Right cardiac atrium (tissue), 5 donors: ENCODE measurements around the gene MED31. TPM values are rescaled to one million over a fixed set of nuclear protein-coding genes. Genes with fewer than 3 reads are reported as not detected.

Experiments used
- ATAC-seq, 2 donors: fragments of 200-7000 bp; cut with Tn5 transposase; one replicate each; pipeline versions ENCODE4 v1.8.0 to v1.9.1; 2020; ENCODE audit warnings: moderate library complexity in 2 of 2, mild to moderate bottlenecking in 1 of 2
- DNase-seq, 3 donors: peaks; one replicate each; pipeline ENCODE4 v3.0.0-alpha.2; 2020
- H3K27ac ChIP-seq: one replicate; pipeline ENCODE4 v1.5.1; 2013; ENCODE audit warnings: mild to moderate bottlenecking, low read length, control low read depth, moderate library complexity
- H3K27me3 ChIP-seq: one replicate; pipeline ENCODE4 v1.6.1; 2013; ENCODE audit not compliant: control insufficient read depth, insufficient read depth
- H3K4me1 ChIP-seq: one replicate; pipeline ENCODE4 v1.6.1; 2013; ENCODE audit warnings: low read length; ENCODE audit not compliant: control insufficient read depth, insufficient read depth
- H3K4me3 ChIP-seq: one replicate; pipeline ENCODE4 v1.5.1; 2013; ENCODE audit warnings: low read length, control low read depth
- H3K9me3 ChIP-seq: one replicate; pipeline ENCODE4 v1.6.1; 2013; ENCODE audit warnings: low read length; ENCODE audit not compliant: control insufficient read depth
- WGBS: extraction: QIAGEN DNeasy Blood & Tissue Kit; methylation state at CpG from one replicate; pipeline ENCODE4 v1.1.7; 2013; 5-methylcytosine and 5-hydroxymethylcytosine counted together
- intact Hi-C, 4 donors: fragments of 100-400 bp; cut with DNase I; formaldehyde crosslinking; loops; one replicate each; pipeline versions ENCODE4 v1.11.0 to v1.14.0; 2022 to 2023
- polyA plus RNA-seq: library from polyadenylated mRNA; stranded (reverse); fragments of 200-250 nt; gene quantifications from one replicate; pipeline ENCODE4 v1.2.3, GENCODE V29; 2013
- total RNA-seq, 4 donors: library from RNA; stranded (reverse); fragmentation: NEBNext Ultra II Directional; extraction: Animal tissue kit (Norgen Biotek cat#: 25700); gene quantifications; one replicate each; pipeline ENCODE4 v1.2.1, GENCODE V29; 2021
- donor health status: healthy with polysubstance abuse.
- donor health status: DM: no; HTN: yes; CAD: no.
- donor health status: DM: no; HTN: no; CAD: no.
- donor health status: DM: no; HTN: yes; CAD: no; lungs with severe emphysema.
- donor health status: DM: yes; HTN: yes; CAD: no.

Gene MED31
- total and polyA plus RNA-seq, 5 donors = 14.0 to 24.1 (median 16.5) TPM

DNA sequence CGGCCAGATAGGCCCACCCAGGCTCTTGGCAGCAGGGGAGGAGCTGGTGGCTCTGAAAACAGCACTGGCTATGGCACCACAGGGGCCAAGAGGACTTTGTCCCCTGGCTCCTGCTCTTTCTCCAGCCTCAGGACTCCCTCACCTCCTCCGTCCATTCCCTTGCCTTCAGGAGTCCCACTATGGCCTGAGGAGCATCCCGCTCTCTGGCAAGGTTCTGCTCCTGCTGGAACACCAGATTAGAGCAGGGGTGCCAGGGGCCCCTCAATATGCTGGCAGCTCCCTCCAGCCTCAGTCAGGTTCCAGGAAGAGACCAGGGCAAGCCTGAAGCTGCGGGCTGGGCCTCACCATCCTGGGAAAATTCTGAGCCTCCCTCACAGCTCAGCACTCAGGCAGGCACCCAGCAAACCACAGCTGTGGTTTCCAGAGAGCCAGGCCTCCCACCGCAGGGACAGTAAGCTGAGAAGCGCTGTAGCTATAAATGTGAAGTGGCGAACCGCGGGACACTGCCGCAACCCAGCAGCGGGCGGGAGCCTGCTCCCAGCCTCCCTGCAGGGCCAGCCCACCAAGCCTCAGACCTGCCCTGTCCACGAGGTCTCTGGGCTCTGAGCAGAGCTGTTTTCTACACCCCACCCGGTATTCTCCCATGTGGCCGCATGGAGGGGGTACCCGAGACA lies 25.9 kb upstream of the MED31 start:
- 61% methylated on average over 16 of the region's 16 CpGs for WGBS
- ATAC-seq (no peak), DNase-seq (no peak)
- no peak overlapping the region for H3K4me3 ChIP-seq
- H3K27me3 ChIP-seq = no peaks in the 10 kb centered on the region
- H3K4me1 ChIP-seq = no peaks in the 10 kb centered on the region
- no peaks in the 10 kb centered on the region for H3K9me3 ChIP-seq
- no peak overlapping the region for H3K27ac ChIP-seq
- intact Hi-C loops = no loop called here

- DNase-seq = no peak
- Histone ChIP-seq H3K4me3 (no peak overlapping the region), H3K4me1 (no peaks in the 10 kb centered on the region), H3K27ac (no peak overlapping the region), H3K9me3 (no peaks in the 10 kb centered on the region), H3K27me3 (no peaks in the 10 kb centered on the region)
- no peak for ATAC-seq
- 68% methylated on average over 6 of the region's 6 CpGs for WGBS
- intact Hi-C loops = no loop called here
Measured at GRCh38 chr17:6676802-6677157, 25.4 kb upstream of the MED31 start.

- intact Hi-C loops = no loop called here
- no peak overlapping the region for H3K27ac ChIP-seq
- no peaks in the 10 kb centered on the region for H3K4me1 ChIP-seq
- DNase-seq (no peak), ATAC-seq (no peak)
- no peaks in the 10 kb centered on the region for H3K27me3 ChIP-seq
- H3K4me3 ChIP-seq = no peak overlapping the region
- no peaks in the 10 kb centered on the region for H3K9me3 ChIP-seq
- 70% methylated on average over 11 of the region's 11 CpGs for WGBS
Measured at GRCh38 chr17:6675201-6675825, 23.9 kb upstream of the MED31 start.

DNA sequence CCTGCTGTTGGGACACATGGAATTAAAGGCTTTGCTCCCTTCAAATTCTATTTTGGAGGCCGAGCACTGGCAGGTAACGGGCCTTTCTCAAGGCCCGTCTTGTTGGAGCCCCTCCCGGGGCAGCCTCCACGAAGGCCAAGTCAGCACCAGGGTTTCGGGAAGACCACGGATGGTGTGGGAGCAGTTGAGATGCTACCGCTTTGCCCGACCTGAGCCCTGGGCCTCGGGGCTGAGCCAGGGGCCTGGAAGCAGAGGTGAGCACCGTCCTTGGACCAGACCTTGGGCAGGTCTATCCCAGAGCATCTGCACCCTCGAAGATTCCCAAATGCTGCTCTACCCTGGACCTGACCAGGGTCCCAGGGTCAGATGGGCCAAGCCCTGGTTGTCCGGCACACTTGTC lies 23.2 kb upstream of the MED31 start:
- H3K4me1 ChIP-seq = no peaks in the 10 kb centered on the region
- no peak overlapping the region for H3K4me3 ChIP-seq
- no peak for DNase-seq
- no peak overlapping the region for H3K27ac ChIP-seq
- intact Hi-C loops = no loop called here
- ATAC-seq = no peak
- H3K27me3 ChIP-seq = no peaks in the 10 kb centered on the region
- 93% methylated on average over 13 of the region's 13 CpGs for WGBS
- H3K9me3 ChIP-seq = no peaks in the 10 kb centered on the region

- WGBS = 80% methylated on average over 7 of the region's 7 CpGs
- intact Hi-C loops = no loop called here
- H3K9me3 ChIP-seq = no peaks in the 10 kb centered on the region
- ATAC-seq = no peak
- DNase-seq = no peak
- H3K27ac ChIP-seq = no peak overlapping the region
- H3K4me1 ChIP-seq = no peaks in the 10 kb centered on the region
- H3K27me3 ChIP-seq = no peaks in the 10 kb centered on the region
- no peak overlapping the region for H3K4me3 ChIP-seq
Measured at GRCh38 chr17:6671431-6671830, 20.0 kb upstream of the MED31 start.

DNA sequence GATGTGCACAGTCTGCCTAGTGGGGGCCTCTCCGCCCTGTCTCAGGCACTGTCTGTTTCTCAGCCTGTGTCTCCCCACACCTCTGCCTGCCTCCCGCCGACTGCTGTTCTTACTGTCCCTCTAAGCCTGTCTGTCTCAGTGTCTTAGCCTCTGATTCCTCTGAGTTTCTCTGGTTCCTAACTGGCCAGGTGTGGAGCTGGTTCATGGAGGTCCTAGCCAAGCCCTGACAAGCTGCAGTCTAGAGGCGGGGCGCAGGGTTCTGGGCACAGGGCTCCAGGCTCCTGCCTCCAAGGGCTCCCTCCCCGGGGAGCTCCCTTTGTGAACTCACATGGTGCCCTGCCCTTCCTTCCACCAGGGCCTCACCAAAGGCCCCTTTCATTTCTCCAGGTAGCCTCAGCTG lies 19.6 kb upstream of the MED31 start:
- no peak for DNase-seq
- WGBS = 85% methylated on average over 6 of the region's 6 CpGs
- H3K27me3 ChIP-seq = no peaks in the 10 kb centered on the region
- no peaks in the 10 kb centered on the region for H3K4me1 ChIP-seq
- intact Hi-C loops = no loop called here
- no peak overlapping the region for H3K27ac ChIP-seq
- ATAC-seq = no peak
- no peak overlapping the region for H3K4me3 ChIP-seq
- H3K9me3 ChIP-seq = no peaks in the 10 kb centered on the region

GRCh38 chr17:6670571-6670970 lies 19.2 kb upstream of the MED31 start:
- 90% methylated on average over 8 of the region's 8 CpGs for WGBS
- no peak overlapping the region for H3K27ac ChIP-seq
- ATAC-seq = no peak
- H3K27me3 ChIP-seq = no peaks in the 10 kb centered on the region
- no peak for DNase-seq
- intact Hi-C loops = no loop called here
- no peak overlapping the region for H3K4me3 ChIP-seq
- H3K9me3 ChIP-seq = no peaks in the 10 kb centered on the region
- H3K4me1 ChIP-seq = no peaks in the 10 kb centered on the region

- Histone ChIP-seq H3K27me3 (no peaks in the 10 kb centered on the region), H3K27ac (no peak overlapping the region), H3K4me1 (no peaks in the 10 kb centered on the region), H3K9me3 (no peaks in the 10 kb centered on the region), H3K4me3 (no peak overlapping the region)
- ATAC-seq (no peak), DNase-seq (no peak)
- intact Hi-C loops = loop anchor here (5.0 to 10.0 kb wide), 4 partner anchors 125 to 335 kb away; partner anchors contain the start of gene TEKT1 (in 1 of the 4)
- 80% methylated on average over 10 of the region's 10 CpGs for WGBS
Measured at GRCh38 chr17:6669479-6670212, 18.2 kb upstream of the MED31 start.

DNA sequence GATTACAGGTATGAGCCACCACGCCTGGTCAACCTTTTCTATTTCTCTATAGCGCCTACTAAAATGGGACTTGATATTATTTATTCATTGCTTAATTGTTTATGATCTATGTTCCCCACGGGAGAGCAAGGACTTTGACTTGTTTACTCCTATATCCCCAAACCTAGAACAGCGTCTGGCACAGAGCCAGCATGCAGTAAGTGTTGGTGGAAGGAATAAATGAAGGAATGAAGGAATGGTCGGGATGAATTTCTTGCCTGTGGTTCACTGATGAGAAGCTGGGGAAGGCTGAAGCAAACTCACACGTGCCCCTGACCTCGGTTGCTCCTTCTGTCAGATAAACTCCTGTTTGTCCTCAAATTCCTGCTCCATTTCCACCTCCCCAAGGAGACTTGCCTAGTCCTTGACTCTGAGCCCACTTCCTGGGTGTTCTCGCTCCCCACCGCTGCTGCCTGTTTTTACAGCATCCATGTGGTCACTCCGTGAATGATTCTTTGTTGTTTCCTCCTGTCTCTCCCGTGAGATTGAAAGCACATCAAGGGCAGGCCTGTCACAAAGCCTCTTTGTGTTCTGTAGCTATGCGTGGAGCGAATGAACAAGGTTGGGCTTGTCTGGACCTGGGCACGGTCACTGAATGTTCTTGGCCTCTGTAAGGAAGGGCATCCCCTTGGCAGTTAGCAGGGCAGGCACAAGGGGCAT lies 17.5 kb upstream of the MED31 start:
- intact Hi-C loops = loop anchor here (5.0 to 10.0 kb wide), 4 partner anchors 126 to 336 kb away; partner anchors contain the start of gene TEKT1 (in 1 of the 4)
- no peak overlapping the region for H3K27ac ChIP-seq
- no peak overlapping the region for H3K4me3 ChIP-seq
- no peaks in the 10 kb centered on the region for H3K9me3 ChIP-seq
- ATAC-seq (no peak), DNase-seq (no peak)
- no peaks in the 10 kb centered on the region for H3K4me1 ChIP-seq
- WGBS = 69% methylated on average over 14 of the region's 14 CpGs
- no peaks in the 10 kb centered on the region for H3K27me3 ChIP-seq

DNA sequence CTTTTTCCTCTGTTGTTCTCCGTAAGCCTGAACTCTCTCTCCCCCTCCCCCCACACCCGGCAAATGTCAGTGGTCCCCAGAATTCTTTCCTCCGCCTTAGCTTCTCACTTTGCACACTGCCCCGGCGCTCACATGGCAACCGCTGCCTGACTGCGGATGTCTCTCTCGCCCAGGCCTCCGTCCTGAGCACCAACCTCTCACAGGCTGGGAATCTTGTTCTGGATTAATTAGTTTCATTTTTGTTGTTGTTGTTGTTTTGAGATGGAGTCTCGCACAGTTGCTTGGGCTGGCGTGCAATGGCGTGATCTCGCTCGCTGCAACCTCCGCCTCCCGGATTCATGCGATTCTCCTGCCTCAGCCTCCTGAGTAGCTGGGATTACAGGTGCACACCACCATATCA lies 16.8 kb upstream of the MED31 start:
- H3K4me3 ChIP-seq = no peak overlapping the region
- H3K4me1 ChIP-seq = no peaks in the 10 kb centered on the region
- DNase-seq = no peak
- no peak for ATAC-seq
- H3K27ac ChIP-seq = no peak overlapping the region
- H3K27me3 ChIP-seq = no peaks in the 10 kb centered on the region
- 80% methylated on average over 17 of the region's 17 CpGs for whole genome bisulfite sequencing
- H3K9me3 ChIP-seq = no peaks in the 10 kb centered on the region
- intact Hi-C loops = loop anchor here (5.0 to 10.0 kb wide), 4 partner anchors 127 to 337 kb away; partner anchors contain the start of gene TEKT1 (in 1 of the 4)

- Histone ChIP-seq H3K9me3 (no peaks in the 10 kb centered on the region), H3K4me1 (no peaks in the 10 kb centered on the region), H3K27me3 (no peaks in the 10 kb centered on the region), H3K27ac (no peak overlapping the region), H3K4me3 (no peak overlapping the region)
- DNase-seq (no peak), ATAC-seq (no peak)
- intact Hi-C loops = loop anchor here (5.0 to 10.0 kb wide), 4 partner anchors 127 to 337 kb away; partner anchors contain the start of gene TEKT1 (in 1 of the 4)
- WGBS = 50% methylated on average over 6 of the region's 6 CpGs
Measured at GRCh38 chr17:6667516-6667915, 16.1 kb upstream of the MED31 start.
